PC-9 (cell line): Measurements from ENCODE around the gene ACSL1. TPM values are rescaled to one million over a fixed set of nuclear protein-coding genes. Genes with fewer than 3 reads are reported as not detected.

Source experiments
- BruUV-seq: library from RNA; stranded (reverse); fragments of 400-500 nt; replicated peaks from 2 replicates; lab custom pipeline; 2021; lab: Mats Ljungman, UMichigan
- CTCF ChIA-PET: fragments of 300-600 bp; sonication (Branson Sonifier 250); formaldehyde crosslinking; loops from one replicate; lab custom pipeline; 2022; ENCODE audit warnings: antibody characterized with exemption; lab: Charles Lee
- POLR2A ChIA-PET: fragments of 300-600 bp; sonication (Branson Sonifier 250); formaldehyde crosslinking; loops from one replicate; lab custom pipeline; 2022; ENCODE audit warnings: antibody characterized with exemption; ENCODE audit not compliant: unreplicated experiment; lab: Charles Lee
- DNase-seq, 2 experiments: peaks; one replicate each; pipeline versions ENCODE4 v3.0.0 to v3.0.0-alpha.2; 2015 to 2022; ENCODE audit warnings: mixed read lengths in 1 of 2
- H2AFZ ChIP-seq: fragments of 200-600 bp; sonication (generic); 2 replicates; pipeline ENCODE4 v1.8.1; 2017; ENCODE audit warnings: antibody characterized with exemption
- H3F3A ChIP-seq: fragments of 200-600 bp; sonication (generic); 2 replicates; pipeline ENCODE4 v1.8.1; 2017; ENCODE audit warnings: antibody characterized with exemption, mild to moderate bottlenecking, low read depth; ENCODE audit not compliant: insufficient read depth
- H3K27ac ChIP-seq: fragments of 200-600 bp; sonication (generic); 2 replicates; pipeline ENCODE4 v1.6.1; 2016; ENCODE audit warnings: mixed run types
- H3K27me3 ChIP-seq: fragments of 200-600 bp; sonication (generic); 2 replicates; pipeline ENCODE4 v1.6.1; 2016; ENCODE audit warnings: low read depth, mixed run types; ENCODE audit not compliant: insufficient read depth
- H3K36me3 ChIP-seq: fragments of 200-600 bp; sonication (generic); 2 replicates; pipeline ENCODE4 v1.6.1; 2016; ENCODE audit warnings: low read depth, mixed run types
- H3K4me1 ChIP-seq: fragments of 200-600 bp; sonication (generic); replicated peaks from 2 replicates; pipeline ENCODE4 v1.6.1; 2016; ENCODE audit warnings: mixed run types; ENCODE audit not compliant: insufficient read depth
- H3K4me2 ChIP-seq: fragments of 200-600 bp; sonication (generic); 2 replicates; pipeline ENCODE4 v1.6.1; 2017; ENCODE audit warnings: mixed run types
- H3K4me3 ChIP-seq: fragments of 200-600 bp; sonication (generic); 2 replicates; pipeline ENCODE4 v1.6.1; 2016; ENCODE audit warnings: mixed run types
- H3K79me2 ChIP-seq: fragments of 200-600 bp; sonication (generic); 2 replicates; pipeline ENCODE4 v1.6.1; 2017; ENCODE audit warnings: low read depth, mixed run types
- H3K9me2 ChIP-seq: fragments of 200-600 bp; sonication (generic); 2 replicates; pipeline ENCODE4 v1.8.1; 2017; ENCODE audit warnings: mild to moderate bottlenecking; ENCODE audit not compliant: insufficient read depth
- H3K9me3 ChIP-seq: fragments of 200-600 bp; sonication (generic); 2 replicates; pipeline ENCODE4 v1.8.1; 2016; ENCODE audit warnings: low read depth; ENCODE audit not compliant: insufficient read depth
- H4K20me1 ChIP-seq: fragments of 200-600 bp; sonication (generic); 2 replicates; pipeline ENCODE4 v1.8.1; 2017; ENCODE audit not compliant: insufficient read depth
- EZH2 ChIP-seq: fragments of 200-600 bp; sonication (generic); IDR thresholded peaks from 2 replicates; pipeline ENCODE4 v1.8.0; 2017; ENCODE audit warnings: antibody characterized with exemption, low read depth
- intact Hi-C: fragments of 100-400 bp; cut with micrococcal nuclease; formaldehyde crosslinking; loops from one replicate; pipeline ENCODE4 v1.10.0; 2022; ENCODE audit not compliant: unreplicated experiment
- total RNA-seq: library from RNA; stranded (reverse); gene quantifications from 2 replicates; pipeline ENCODE4 v1.2.3, GENCODE V29; 2021
- TF ChIP-seq, protein P1 (sequence below): fragments of 200-600 bp; sonication (generic); conservative IDR thresholded peaks from 2 replicates; pipeline ENCODE4 v1.6.1; 2017; ENCODE audit warnings: mixed run types, antibody characterized with exemption, mild to moderate bottlenecking, moderate library complexity

ACSL1 gene
- total RNA-seq, 1 experiment from 2014 or later = 96.6 TPM

- Histone ChIP-seq H3F3A (no peaks in the 10 kb centered on the region), H3K4me2 (no peak overlapping the region), H3K4me3 (no peak overlapping the region), H3K36me3 (no peaks in the 10 kb centered on the region), H3K27me3 (no peaks in the 10 kb centered on the region), H3K27ac (no peak overlapping the region), H4K20me1 (no peaks in the 10 kb centered on the region), H3K9me3 (no peaks in the 10 kb centered on the region), H3K4me1 (no peaks in the 10 kb centered on the region), H2AFZ (no peak overlapping the region), H3K9me2 (no peaks in the 10 kb centered on the region), H3K79me2 (no peaks in the 10 kb centered on the region)
- TF ChIP-seq, protein P1, sequence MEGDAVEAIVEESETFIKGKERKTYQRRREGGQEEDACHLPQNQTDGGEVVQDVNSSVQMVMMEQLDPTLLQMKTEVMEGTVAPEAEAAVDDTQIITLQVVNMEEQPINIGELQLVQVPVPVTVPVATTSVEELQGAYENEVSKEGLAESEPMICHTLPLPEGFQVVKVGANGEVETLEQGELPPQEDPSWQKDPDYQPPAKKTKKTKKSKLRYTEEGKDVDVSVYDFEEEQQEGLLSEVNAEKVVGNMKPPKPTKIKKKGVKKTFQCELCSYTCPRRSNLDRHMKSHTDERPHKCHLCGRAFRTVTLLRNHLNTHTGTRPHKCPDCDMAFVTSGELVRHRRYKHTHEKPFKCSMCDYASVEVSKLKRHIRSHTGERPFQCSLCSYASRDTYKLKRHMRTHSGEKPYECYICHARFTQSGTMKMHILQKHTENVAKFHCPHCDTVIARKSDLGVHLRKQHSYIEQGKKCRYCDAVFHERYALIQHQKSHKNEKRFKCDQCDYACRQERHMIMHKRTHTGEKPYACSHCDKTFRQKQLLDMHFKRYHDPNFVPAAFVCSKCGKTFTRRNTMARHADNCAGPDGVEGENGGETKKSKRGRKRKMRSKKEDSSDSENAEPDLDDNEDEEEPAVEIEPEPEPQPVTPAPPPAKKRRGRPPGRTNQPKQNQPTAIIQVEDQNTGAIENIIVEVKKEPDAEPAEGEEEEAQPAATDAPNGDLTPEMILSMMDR = no peak
- TF ChIP-seq EZH2 = no peak
- DNase-seq = no peak
- ChIA-PET POLR2A (no interaction called here), CTCF (no interaction called here)
- intact Hi-C loops = no loop called here
- no TSS peak for BruUV-seq
Observed at GRCh38 chr4:184778325-184778724, 47.4 kb downstream of the ACSL1 start.

DNA sequence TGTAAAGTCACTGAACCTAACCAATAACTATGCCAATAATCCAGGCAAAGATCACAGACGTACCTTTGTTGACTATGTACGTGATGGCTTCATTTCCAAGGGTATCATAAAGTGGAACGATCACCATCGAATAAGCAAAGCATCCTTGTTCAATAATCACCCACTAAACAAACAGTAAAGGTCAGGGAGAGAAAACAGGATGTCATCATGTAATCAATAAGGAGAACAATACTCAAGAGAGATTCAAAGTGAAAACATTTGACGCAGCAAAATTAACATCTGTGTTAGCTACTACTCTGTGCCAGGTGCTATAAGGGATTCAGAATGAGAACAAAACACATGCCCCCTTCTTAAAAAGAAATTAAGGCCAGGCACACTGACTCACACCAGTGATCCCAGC, 48.9 kb downstream of the ACSL1 start:
- Histone ChIP-seq H3K27me3 (no peaks in the 10 kb centered on the region), H3K79me2 (no peaks in the 10 kb centered on the region), H3F3A (no peaks in the 10 kb centered on the region), H3K9me3 (no peaks in the 10 kb centered on the region), H3K9me2 (no peaks in the 10 kb centered on the region), H3K27ac (no peak overlapping the region), H3K36me3 (no peaks in the 10 kb centered on the region), H2AFZ (no peak overlapping the region), H3K4me3 (no peak overlapping the region), H3K4me1 (no peaks in the 10 kb centered on the region), H3K4me2 (no peak overlapping the region), H4K20me1 (no peaks in the 10 kb centered on the region)
- POLR2A ChIA-PET = no interaction called here
- CTCF ChIA-PET = no interaction called here
- TF ChIP-seq, protein P1 = no peak
- no peak for TF ChIP-seq EZH2
- intact Hi-C loops = no loop called here
- no peak for DNase-seq
- no TSS peak for BruUV-seq

DNA sequence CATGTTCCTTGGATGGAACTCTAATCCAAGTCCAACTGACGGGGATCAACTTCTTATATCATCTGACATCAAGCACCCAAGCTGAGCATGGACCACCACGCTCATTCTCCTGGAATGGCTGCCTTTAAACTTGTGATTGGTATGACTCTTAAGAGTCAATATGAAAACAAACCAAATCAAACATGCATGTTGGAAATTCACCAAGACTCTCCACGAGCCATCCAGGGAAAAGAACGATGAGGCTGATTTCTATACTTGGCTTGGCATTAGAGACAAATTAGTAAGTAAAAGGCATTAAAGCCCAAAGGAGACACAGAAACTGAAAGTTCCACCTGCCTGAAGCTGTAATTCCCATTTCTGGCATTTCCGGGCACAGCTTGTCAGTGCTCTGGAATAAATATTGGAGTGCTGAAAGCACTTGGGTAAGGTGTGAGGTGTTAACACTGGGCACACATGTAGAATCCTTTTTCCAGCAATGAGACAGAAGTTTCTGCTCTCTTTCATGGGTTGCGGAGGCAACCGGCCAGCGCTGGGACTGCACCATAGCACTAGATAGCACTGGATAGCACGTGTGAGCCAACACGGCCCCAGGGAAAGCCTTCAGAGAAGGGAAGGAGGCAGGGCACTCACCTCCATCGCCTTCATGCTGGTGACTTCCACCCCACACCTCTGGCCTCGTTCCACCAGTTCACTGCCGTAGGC, 49.8 kb downstream of the ACSL1 start:
- DNase-seq = no peak
- Histone ChIP-seq H3K4me1 (no peaks in the 10 kb centered on the region), H3F3A (no peaks in the 10 kb centered on the region), H3K27me3 (no peaks in the 10 kb centered on the region), H3K4me2 (no peak overlapping the region), H3K4me3 (no peak overlapping the region), H2AFZ (no peak overlapping the region), H3K79me2 (no peaks in the 10 kb centered on the region), H3K9me2 (no peaks in the 10 kb centered on the region), H3K9me3 (no peaks in the 10 kb centered on the region), H4K20me1 (no peaks in the 10 kb centered on the region), H3K36me3 (no peaks in the 10 kb centered on the region), H3K27ac (no peak overlapping the region)
- TF ChIP-seq EZH2 = no peak
- TF ChIP-seq, protein P1 = no peak
- ChIA-PET CTCF (no interaction called here), POLR2A (no interaction called here)
- intact Hi-C loops = no loop called here
- BruUV-seq = no TSS peak
